Stomach (tissue), 4 donors: ENCODE results near the gene PRKG1.

Experiments used
- EP300 ChIP-seq: sonication (generic); formaldehyde crosslinking; IDR thresholded peaks from one replicate; pipeline ENCODE4 v1.6.1; 2017; ENCODE audit warnings: antibody characterized with exemption
- POLR2A ChIP-seq, 4 donors: fragments of 450-650 bp; IDR thresholded peaks; one replicate each; pipeline ENCODE4 v1.6.1; 2016; ENCODE audit warnings: antibody characterized with exemption in 4 of 4, control low read depth in 2 of 4, mild to moderate bottlenecking in 1 of 4, moderate library complexity in 1 of 4
- TF ChIP-seq, protein P1 (sequence below), 7 experiments: fragments of 450-650 bp in 4 of 7; fragments of 200-600 bp in 3 of 7; sonication (generic) in 3 of 7; IDR thresholded peaks; one replicate each; pipeline ENCODE4 v1.5.1; 2016 to 2019; ENCODE audit warnings: antibody characterized with exemption in 7 of 7, control low read depth in 2 of 7, mild to moderate bottlenecking in 1 of 7

DNA sequence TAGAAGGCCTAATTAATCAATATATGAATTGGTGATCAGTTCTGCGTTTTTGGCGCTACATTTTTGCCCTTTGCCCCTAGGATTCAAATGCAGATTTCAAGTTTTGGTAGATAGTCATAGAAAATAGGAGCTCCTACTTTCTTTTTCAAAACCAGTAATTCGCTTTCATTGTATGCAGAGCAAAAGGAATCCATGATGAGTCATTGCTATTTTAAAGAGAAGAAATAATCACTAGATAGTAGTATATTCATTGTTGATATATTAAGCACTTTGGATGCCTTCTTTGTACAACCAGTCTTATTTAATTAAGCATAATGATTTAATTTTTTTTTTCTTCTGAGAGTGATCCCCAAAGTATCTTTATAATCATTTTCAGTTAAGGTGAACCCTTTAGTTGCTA lies 574.8 kb downstream of the PRKG1 start:
- TF ChIP-seq, protein P1, sequence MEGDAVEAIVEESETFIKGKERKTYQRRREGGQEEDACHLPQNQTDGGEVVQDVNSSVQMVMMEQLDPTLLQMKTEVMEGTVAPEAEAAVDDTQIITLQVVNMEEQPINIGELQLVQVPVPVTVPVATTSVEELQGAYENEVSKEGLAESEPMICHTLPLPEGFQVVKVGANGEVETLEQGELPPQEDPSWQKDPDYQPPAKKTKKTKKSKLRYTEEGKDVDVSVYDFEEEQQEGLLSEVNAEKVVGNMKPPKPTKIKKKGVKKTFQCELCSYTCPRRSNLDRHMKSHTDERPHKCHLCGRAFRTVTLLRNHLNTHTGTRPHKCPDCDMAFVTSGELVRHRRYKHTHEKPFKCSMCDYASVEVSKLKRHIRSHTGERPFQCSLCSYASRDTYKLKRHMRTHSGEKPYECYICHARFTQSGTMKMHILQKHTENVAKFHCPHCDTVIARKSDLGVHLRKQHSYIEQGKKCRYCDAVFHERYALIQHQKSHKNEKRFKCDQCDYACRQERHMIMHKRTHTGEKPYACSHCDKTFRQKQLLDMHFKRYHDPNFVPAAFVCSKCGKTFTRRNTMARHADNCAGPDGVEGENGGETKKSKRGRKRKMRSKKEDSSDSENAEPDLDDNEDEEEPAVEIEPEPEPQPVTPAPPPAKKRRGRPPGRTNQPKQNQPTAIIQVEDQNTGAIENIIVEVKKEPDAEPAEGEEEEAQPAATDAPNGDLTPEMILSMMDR (IDR thresholded peaks at IDR 0.05), result no peak
- TF ChIP-seq POLR2A (IDR thresholded peaks at IDR 0.05) (no peak), EP300 (no peak)
